ENCODE measurements around the gene PIGQ.

Gene PIGQ

GRCh38 chr16:558298-559020 is 11.3 kb upstream of the PIGQ start:
- Histone ChIP-seq H3K27ac (ENCODE audit: low read length) (no peak overlapping the region), H3K4me1 (ENCODE audit: control insufficient read depth, insufficient read depth, low read length) (peaks cover 4% of the 10 kb centered on the region), H3K4me3 (ENCODE audit: low read length in 2 of 2) (no peak overlapping the region), H3K9me3 (ENCODE audit: control insufficient read depth in 2 of 2, low read length in 2 of 2) (no peaks in the 10 kb centered on the region), H3K9ac (ENCODE audit: low read length in 2 of 2) (no peak overlapping the region), H3K36me3 (ENCODE audit: control insufficient read depth in 2 of 2, insufficient read depth in 2 of 2, low read length in 2 of 2) (no peaks in the 10 kb centered on the region), H3K27me3 (ENCODE audit: control insufficient read depth in 1 of 2, insufficient read depth in 2 of 2, low read length in 2 of 2) (peaks cover 20 to 30% of the 10 kb centered on the region in 2 donors)

GRCh38 chr16:559021-559380 is 10.8 kb upstream of the PIGQ start:
- Histone ChIP-seq H3K9ac (ENCODE audit: low read length in 2 of 2) (no peak overlapping the region), H3K36me3 (ENCODE audit: control insufficient read depth in 2 of 2, insufficient read depth in 2 of 2, low read length in 2 of 2) (no peaks in the 10 kb centered on the region), H3K9me3 (ENCODE audit: control insufficient read depth in 2 of 2, low read length in 2 of 2) (no peaks in the 10 kb centered on the region), H3K27ac (ENCODE audit: low read length) (no peak overlapping the region), H3K4me3 (ENCODE audit: low read length in 2 of 2) (no peak overlapping the region), H3K27me3 (ENCODE audit: control insufficient read depth in 1 of 2, insufficient read depth in 2 of 2, low read length in 2 of 2) (peaks cover 20 to 30% of the 10 kb centered on the region in 2 donors), H3K4me1 (ENCODE audit: control insufficient read depth, insufficient read depth, low read length) (peaks cover 4% of the 10 kb centered on the region)

GRCh38 chr16:559411-560203 is 10.2 kb upstream of the PIGQ start:
- Histone ChIP-seq H3K9me3 (ENCODE audit: control insufficient read depth in 2 of 2, low read length in 2 of 2) (no peaks in the 10 kb centered on the region), H3K4me3 (ENCODE audit: low read length in 2 of 2) (no peak overlapping the region), H3K4me1 (ENCODE audit: control insufficient read depth, insufficient read depth, low read length) (peaks cover 4% of the 10 kb centered on the region), H3K27ac (ENCODE audit: low read length) (no peak overlapping the region), H3K36me3 (ENCODE audit: control insufficient read depth in 2 of 2, insufficient read depth in 2 of 2, low read length in 2 of 2) (no peaks in the 10 kb centered on the region), H3K27me3 (ENCODE audit: control insufficient read depth in 1 of 2, insufficient read depth in 2 of 2, low read length in 2 of 2) (peaks cover 20 to 30% of the 10 kb centered on the region in 2 donors), H3K9ac (ENCODE audit: low read length in 2 of 2) (no peak overlapping the region)

GRCh38 chr16:560204-560700 is 9.5 kb upstream of the PIGQ start, which contains the start of gene PRR35:
Gene PRR35, plus strand, starts transcription at chr16:560394. Its CDS starts 2,901 bp downstream, at chr16:563295.
- no peaks in the 10 kb centered on the region for H3K9me3 ChIP-seq (ENCODE audit: control insufficient read depth in 2 of 2, low read length in 2 of 2)
- H3K4me1 ChIP-seq (ENCODE audit: control insufficient read depth, insufficient read depth, low read length): peaks cover 7% of the 10 kb centered on the region
- peaks cover 20 to 30% of the 10 kb centered on the region in 2 donors for H3K27me3 ChIP-seq (ENCODE audit: control insufficient read depth in 1 of 2, insufficient read depth in 2 of 2, low read length in 2 of 2)
- H3K36me3 ChIP-seq (ENCODE audit: control insufficient read depth in 2 of 2, insufficient read depth in 2 of 2, low read length in 2 of 2): no peaks in the 10 kb centered on the region
- H3K27ac ChIP-seq (ENCODE audit: low read length): no peak within 1 kb of the TSS
- H3K9ac ChIP-seq (ENCODE audit: low read length in 2 of 2): no peak within 1 kb of the TSS
- no peak within 1 kb of the TSS for H3K4me3 ChIP-seq (ENCODE audit: low read length in 2 of 2)

- Histone ChIP-seq H3K4me3 (ENCODE audit: low read length in 2 of 2) (no peak overlapping the region), H3K27ac (ENCODE audit: low read length) (no peak overlapping the region), H3K4me1 (ENCODE audit: control insufficient read depth, insufficient read depth, low read length) (peaks cover 11% of the 10 kb centered on the region), H3K9me3 (ENCODE audit: control insufficient read depth in 2 of 2, low read length in 2 of 2) (no peaks in the 10 kb centered on the region), H3K9ac (ENCODE audit: low read length in 2 of 2) (no peak overlapping the region), H3K27me3 (ENCODE audit: control insufficient read depth in 1 of 2, insufficient read depth in 2 of 2, low read length in 2 of 2) (peaks cover 20 to 30% of the 10 kb centered on the region in 2 donors), H3K36me3 (ENCODE audit: control insufficient read depth in 2 of 2, insufficient read depth in 2 of 2, low read length in 2 of 2) (no peaks in the 10 kb centered on the region)
Observed at GRCh38 chr16:560701-561412, 8.9 kb upstream of the PIGQ start.

GRCh38 chr16:561413-561794 is 8.4 kb upstream of the PIGQ start:
- H3K4me1 ChIP-seq (ENCODE audit: control insufficient read depth, insufficient read depth, low read length): peaks cover 16% of the 10 kb centered on the region
- H3K4me3 ChIP-seq (ENCODE audit: low read length in 2 of 2): no peak overlapping the region
- H3K9ac ChIP-seq (ENCODE audit: low read length in 2 of 2): no peak overlapping the region
- H3K27ac ChIP-seq (ENCODE audit: low read length): no peak overlapping the region
- H3K9me3 ChIP-seq (ENCODE audit: control insufficient read depth in 2 of 2, low read length in 2 of 2): no peaks in the 10 kb centered on the region
- peaks cover 20 to 30% of the 10 kb centered on the region in 2 donors for H3K27me3 ChIP-seq (ENCODE audit: control insufficient read depth in 1 of 2, insufficient read depth in 2 of 2, low read length in 2 of 2)
- H3K36me3 ChIP-seq (ENCODE audit: control insufficient read depth in 2 of 2, insufficient read depth in 2 of 2, low read length in 2 of 2): no peaks in the 10 kb centered on the region

- no peaks in the 10 kb centered on the region for H3K9me3 ChIP-seq (ENCODE audit: control insufficient read depth in 2 of 2, low read length in 2 of 2)
- no peak overlapping the region for H3K27ac ChIP-seq (ENCODE audit: low read length)
- H3K9ac ChIP-seq (ENCODE audit: low read length in 2 of 2): no peak overlapping the region
- peaks cover 20 to 30% of the 10 kb centered on the region in 2 donors for H3K27me3 ChIP-seq (ENCODE audit: control insufficient read depth in 1 of 2, insufficient read depth in 2 of 2, low read length in 2 of 2)
- H3K4me3 ChIP-seq (ENCODE audit: low read length in 2 of 2): no peak overlapping the region
- no peaks in the 10 kb centered on the region for H3K36me3 ChIP-seq (ENCODE audit: control insufficient read depth in 2 of 2, insufficient read depth in 2 of 2, low read length in 2 of 2)
- H3K4me1 ChIP-seq (ENCODE audit: control insufficient read depth, insufficient read depth, low read length): peaks cover 25% of the 10 kb centered on the region
Observed at GRCh38 chr16:561957-562938, 7.5 kb upstream of the PIGQ start.

- no peak overlapping the region for H3K27ac ChIP-seq (ENCODE audit: low read length)
- H3K27me3 ChIP-seq (ENCODE audit: control insufficient read depth in 1 of 2, insufficient read depth in 2 of 2, low read length in 2 of 2): peaks cover 18 to 30% of the 10 kb centered on the region in 2 donors
- H3K4me1 ChIP-seq (ENCODE audit: control insufficient read depth, insufficient read depth, low read length): peaks cover 33% of the 10 kb centered on the region
Observed at GRCh38 chr16:563072-563644, 6.6 kb upstream of the PIGQ start.

GRCh38 chr16:564690-565418 is 4.9 kb upstream of the PIGQ start:
- Histone ChIP-seq H3K27ac (ENCODE audit: low read length) (no peak overlapping the region), H3K4me1 (ENCODE audit: control insufficient read depth, insufficient read depth, low read length) (peaks cover 44% of the 10 kb centered on the region), H3K9me3 (ENCODE audit: control insufficient read depth in 2 of 2, low read length in 2 of 2) (no peaks in the 10 kb centered on the region), H3K9ac (ENCODE audit: low read length in 2 of 2) (no peak overlapping the region), H3K36me3 (ENCODE audit: control insufficient read depth in 2 of 2, insufficient read depth in 2 of 2, low read length in 2 of 2) (no peaks in the 10 kb centered on the region), H3K27me3 (ENCODE audit: control insufficient read depth in 1 of 2, insufficient read depth in 2 of 2, low read length in 2 of 2) (peaks cover 9 to 17% of the 10 kb centered on the region in 2 donors), H3K4me3 (ENCODE audit: low read length in 2 of 2) (no peak overlapping the region)

More at GRCh38 chr16:563072-563644, 6.6 kb upstream of the PIGQ start:
- Histone ChIP-seq H3K9me3 (ENCODE audit: control insufficient read depth in 2 of 2, low read length in 2 of 2) (no peaks in the 10 kb centered on the region), H3K4me3 (ENCODE audit: low read length in 2 of 2) (no peak overlapping the region), H3K9ac (ENCODE audit: low read length in 2 of 2) (no peak overlapping the region), H3K36me3 (ENCODE audit: control insufficient read depth in 2 of 2, insufficient read depth in 2 of 2, low read length in 2 of 2) (no peaks in the 10 kb centered on the region)

All from stomach smooth muscle (tissue), 2 donors.